ENCODE measurements around the gene CBL.
"Not testable (repeated sequence)": the region's sequence is repeated elsewhere in the genome, so short reads cannot be mapped to it uniquely, and the experiment has no call there.

CBL gene

DNA sequence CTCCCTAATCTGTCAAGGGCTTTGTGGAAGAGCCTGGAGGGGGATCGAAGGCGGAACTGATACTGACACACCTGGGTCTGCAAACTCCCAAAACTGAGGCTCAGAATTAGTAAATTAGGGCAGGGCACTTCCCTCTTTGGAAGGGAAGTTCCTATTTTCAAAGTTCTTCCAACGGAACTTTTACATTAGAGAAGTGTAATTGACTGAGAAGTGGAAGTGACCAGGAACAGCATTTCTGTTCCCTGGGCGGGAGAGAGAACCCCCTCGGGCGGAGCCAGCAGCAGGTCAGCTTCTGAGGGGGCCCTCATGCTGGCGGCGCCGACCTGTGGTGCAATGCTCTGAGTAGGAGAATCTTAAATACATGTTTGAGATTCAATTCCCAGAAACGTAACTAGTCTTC, 1.1 kb upstream of the CBL start:
- intact Hi-C loops (cut with DNase I): no loop called here
- peak in 1 of 10 donors; percentile 78 for DNase-seq

DNA sequence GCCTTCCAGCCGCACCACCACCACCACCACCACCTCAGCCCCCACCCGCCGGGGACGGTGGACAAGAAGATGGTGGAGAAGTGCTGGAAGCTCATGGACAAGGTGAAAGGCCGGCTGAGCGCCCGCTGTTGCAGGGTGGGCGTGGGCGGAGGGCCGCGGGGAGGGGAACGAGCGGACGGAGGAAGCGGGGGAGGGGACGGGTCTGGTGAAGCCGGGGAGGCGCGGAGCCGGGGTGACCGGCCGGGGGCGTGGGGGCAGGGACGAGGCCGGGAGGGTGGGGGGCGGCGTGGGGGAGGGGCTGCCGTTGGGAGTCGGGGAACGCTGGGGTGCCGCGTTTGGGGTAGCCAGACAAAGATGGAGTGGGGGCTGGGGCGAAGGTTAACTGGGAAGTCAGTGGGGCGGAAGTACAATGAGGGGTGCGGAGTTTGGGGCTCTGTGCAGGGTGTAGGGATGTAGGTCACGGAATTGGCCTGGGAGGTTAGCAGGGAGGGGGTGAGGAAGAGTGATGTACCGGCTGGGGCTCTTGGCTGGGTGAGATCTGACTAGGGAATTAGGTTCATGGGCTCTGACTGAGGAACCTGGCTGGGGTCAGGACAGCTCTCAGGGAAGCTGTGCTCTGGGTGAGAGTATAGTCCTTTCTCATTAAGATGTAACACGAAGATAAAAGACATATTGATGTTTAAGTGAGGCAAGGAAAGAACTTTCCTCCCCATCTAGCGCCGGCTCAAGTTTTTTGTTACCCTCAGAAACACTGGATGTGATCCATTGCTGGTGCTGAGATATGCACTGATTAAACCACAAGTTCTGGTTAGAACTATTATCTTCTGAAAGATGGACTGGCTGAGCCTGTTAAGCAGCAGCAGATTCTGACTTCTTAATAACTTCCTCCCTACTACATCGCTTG, 624 bp downstream of the CBL start:
- DNase-seq: peak in 8 of 10 donors; percentile 23 to 87 (median 38)
- intact Hi-C loops (cut with DNase I): loop anchor here (2.0 kb wide), 1 partner anchor 116 kb away; no protein-coding TSS in a partner anchor

DNA sequence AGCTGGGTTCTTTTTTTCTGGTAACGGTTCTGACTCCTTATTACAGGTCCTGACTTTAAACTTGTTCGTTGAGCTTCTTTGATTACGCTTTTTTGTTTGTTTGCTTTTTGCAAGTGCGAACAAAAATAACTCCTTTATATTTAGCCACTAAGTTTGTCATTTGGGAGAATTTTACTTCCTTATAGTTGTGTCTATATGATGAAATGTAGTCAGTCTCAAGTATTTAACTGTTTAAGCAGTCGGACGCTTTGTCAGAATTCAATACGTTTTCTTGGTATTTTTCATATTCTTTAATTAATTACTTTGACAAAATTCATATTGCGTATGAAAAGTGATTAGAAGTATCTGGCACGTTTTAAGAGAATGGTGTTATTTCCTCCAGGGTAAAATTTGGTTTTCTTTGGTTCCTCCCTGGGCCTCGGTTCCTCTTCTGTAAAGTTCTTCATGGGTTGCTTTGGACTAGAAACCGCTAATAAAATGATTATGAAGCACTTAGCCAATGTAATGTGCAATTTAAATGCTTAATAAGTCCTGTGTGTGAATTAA, 1.3 kb downstream of the CBL start:
- intact Hi-C loops (cut with DNase I): loop anchor here (2.0 kb wide), 1 partner anchor 115 kb away; no protein-coding TSS in a partner anchor
- DNase-seq: no peak

DNA sequence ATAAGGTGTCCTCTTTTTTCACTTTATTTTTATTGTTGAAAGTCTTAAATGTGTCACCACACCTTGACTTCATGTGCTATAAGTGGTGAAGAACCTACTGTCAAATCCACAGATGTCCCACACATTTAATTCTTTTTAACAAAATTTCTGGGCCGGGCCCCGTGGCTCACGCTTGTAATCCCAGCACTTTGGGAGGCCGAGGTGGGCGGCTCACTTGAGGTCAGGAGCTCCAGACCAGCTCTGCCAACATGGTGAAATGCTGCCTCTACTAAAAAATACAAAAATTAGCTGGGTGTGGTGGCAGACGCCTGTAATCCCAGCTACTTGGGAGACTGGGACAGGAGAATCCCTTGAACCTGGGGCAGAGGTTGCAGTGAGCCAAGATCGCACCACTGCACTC, 3.0 kb downstream of the CBL start:
- intact Hi-C loops (cut with DNase I): no loop called here
- DNase-seq: no peak

DNA sequence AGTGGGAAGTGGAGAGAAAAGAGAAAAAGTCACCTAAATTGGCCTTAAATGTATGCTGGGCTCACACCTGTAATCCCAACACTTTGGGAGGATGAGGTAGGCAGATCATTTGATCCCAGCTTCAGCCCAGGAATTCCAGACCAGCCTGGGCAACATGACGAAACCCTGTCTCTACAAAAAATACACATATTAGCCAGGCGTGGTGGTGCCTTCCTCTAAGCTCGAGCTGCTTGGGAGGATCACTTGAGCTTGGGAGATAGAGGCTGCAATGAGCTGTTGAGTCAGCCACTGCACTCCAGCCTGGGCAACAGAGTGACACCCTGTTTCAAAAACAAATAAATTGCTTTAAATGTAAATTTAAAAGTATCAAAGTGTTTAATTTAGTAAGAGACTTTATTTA, 3.9 kb downstream of the CBL start:
- no peak for DNase-seq
- intact Hi-C loops (cut with DNase I): loop anchor here (10.0 kb wide), 1 partner anchor 75 kb away; no protein-coding TSS in a partner anchor

DNA sequence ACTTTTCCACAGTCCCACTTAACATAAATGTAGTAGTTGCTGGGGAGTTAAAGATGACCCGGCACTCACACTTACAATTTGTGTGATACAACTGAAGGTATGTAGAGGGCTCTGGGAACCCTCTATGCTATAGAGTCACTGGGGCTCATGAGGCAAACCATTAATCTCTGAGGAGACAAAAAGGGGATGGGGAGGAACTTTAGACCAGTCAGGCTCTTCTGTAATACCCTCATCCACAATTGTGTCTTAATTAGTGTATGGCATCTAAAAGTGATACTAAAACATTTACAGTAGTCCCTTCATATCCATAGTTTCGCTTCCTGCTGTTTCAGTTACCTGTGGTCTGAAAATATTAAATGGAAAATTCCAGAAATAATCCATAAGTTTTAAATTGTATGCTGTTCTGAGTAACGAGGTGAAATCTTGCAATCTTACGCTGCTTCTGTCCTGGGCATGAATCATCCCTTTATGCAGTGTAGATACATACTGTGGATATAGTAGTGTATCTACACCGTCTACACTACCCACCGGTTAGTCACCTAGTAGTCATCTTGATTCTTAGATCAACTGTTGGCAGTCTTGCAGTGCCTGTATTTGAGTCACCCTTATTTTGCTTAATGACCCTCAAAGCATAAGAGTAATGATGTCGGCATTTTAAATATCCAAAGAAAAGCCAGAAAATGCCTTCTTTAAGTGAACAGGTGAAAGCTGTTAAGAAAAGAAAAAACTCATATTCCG, 12.2 kb downstream of the CBL start:
- no peak for DNase-seq
- intact Hi-C loops (cut with DNase I): loop anchor here (10.0 kb wide), 1 partner anchor 66 kb away; no protein-coding TSS in a partner anchor

DNA sequence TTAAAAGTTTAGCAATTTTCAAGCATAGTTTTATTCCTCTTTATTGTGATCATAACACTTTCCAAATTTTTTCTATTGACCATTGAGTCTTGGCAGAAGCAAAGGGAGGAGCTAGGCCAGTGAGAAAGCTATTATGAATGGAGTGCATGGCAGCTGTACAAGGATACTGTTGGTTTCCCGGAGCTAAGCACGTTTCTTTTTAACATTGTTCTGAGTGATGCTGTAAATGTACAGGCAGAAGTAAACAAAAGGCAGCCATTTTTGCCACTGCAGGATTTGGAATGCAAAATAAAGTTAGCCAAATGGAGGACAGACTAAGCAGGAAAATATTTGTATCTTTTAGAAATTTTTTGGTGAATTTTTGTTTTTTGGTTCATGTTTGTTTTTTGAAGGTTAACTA, 16.2 kb downstream of the CBL start:
- no peak for DNase-seq

DNA sequence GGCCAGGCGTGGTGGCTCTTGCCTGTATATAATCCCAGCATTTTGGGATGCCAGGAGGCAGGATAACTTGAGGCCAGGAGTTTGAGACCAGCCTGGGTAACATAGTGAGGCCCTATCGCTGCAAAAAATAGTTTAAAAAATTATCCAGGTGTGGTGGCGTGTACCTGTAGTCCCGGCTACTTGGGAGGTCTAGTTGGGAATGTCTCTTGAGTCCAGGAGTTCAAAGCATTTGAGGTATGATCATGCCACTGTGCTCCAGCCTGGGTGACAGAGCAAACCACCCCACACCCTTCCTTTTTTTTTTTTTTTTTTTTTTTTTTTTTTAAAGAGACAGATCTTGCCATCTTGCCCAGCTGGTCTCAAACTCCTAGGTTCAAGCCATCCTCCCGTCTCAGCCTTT, 16.8 kb downstream of the CBL start:
- DNase-seq: no peak
- intact Hi-C loops (cut with DNase I): no loop called here

More for the DNA sequence above, 16.2 kb downstream of the CBL start:
- intact Hi-C loops (cut with DNase I): no loop called here

DNA sequence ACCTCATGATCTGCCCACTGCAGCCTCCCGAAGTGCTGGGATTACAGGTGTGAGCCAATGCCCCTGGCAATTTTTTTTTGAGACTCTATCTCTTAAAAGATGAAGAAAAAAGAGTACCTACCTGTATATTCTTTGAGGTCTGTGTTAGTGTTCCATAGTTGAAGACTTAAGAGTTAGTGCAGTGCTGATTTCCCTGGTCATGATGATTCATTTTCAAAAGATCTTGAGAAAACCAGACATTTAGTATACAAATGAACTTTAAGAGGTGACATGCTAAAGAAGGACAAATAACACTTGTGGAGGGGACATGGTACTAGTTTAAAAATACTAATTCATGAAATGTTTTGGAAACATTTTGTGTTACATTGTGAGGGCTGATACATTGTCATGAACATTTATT, 17.7 kb downstream of the CBL start:
- intact Hi-C loops (cut with DNase I): no loop called here
- no peak for DNase-seq

DNA sequence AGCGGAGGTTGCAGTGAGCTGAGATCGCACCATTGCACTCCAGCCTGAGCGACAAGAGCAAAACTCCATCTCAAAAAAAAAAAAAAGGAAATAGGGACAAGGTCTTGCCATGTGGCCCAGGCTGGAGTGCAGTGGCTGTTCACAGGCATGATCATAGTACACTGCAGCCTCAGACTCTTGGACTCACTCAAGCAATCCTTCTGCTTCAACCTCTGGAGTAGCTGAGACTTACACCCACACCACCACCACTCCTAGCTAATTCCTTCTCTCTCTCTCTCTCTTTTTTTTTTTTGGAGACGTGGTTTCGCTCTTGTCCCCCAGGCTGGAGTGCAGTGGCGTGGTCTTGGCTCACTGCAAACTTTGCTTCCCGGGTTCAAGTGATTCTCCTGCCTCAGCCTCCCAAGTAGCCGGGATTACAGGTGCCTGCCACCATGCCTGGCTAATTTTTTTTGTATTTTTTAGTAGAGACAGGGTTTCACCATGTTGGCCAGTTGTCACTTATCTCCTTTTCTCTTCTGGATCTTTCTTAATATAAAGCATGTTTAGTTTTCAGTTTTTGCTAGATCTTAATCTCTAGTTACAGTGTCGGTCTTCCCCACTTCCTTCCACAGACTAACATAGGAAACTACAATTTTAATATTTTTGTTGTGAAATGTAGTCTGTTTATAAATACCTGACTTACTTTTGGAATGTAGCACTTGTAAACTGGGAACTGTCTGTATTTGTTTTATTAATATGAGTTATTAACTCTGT, 22.6 kb downstream of the CBL start:
- intact Hi-C loops (cut with DNase I); DNase-seq: not testable (repeated sequence)

DNA sequence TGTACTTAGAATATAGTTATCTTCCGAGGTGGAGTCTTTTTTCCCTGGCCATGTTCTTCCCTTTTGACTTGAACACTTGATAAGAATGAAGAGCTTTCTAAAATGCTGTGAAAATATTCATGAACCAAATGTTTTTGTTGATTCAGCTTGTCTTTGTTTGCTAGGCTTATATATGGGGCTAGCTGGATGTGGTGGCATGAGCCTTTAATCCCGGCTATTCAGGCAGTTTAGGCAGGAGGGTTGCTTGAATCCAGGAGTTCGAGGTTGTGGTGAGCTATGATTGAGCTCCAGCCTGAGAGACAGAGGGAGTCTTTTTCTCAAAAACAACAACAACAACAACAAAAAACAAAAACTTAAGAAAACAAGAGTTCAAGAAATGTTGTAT, 23.1 kb downstream of the CBL start:
- DNase-seq: no peak
- intact Hi-C loops (cut with DNase I): no loop called here

DNA sequence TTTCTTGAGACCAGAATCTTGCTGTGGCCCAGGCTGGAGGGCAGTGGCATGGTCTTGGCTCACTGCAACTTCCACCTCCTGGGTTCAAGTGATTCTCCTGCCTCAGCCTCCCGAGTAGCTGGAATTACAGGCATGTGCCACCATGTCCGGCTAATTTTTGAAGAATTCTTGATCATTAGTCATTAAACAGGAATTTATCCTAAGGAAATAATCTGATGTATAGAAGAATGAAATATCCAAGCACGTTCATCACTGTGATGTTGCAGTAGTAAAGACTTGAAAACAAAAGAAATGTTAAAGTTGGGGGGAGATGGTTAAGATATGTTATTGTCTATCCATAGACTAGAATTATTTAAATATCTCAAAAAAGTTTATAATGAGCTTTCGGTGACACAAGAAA, 23.6 kb downstream of the CBL start:
- intact Hi-C loops (cut with DNase I): no loop called here

DNA sequence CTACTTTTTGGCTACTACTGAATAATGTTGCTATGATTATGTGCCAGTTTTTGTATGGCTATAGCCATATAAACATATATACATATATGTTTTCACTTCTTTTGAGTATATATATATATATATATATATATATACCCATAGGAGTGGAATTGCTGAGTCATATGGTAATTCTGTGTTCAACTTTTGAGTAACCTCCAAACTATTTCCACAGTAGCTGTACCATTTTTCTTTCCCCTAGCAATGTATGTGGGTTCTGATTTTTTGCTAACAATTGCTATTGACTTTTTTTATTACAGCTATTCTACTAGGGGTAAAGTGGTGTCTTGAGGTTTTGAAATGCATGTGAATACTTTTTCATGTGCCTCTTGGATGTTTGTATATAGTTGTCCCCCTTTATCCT, 30.4 kb downstream of the CBL start:
- intact Hi-C loops (cut with DNase I): no loop called here
- DNase-seq: no peak

More for the DNA sequence above, 23.6 kb downstream of the CBL start:
- DNase-seq: no peak

DNA sequence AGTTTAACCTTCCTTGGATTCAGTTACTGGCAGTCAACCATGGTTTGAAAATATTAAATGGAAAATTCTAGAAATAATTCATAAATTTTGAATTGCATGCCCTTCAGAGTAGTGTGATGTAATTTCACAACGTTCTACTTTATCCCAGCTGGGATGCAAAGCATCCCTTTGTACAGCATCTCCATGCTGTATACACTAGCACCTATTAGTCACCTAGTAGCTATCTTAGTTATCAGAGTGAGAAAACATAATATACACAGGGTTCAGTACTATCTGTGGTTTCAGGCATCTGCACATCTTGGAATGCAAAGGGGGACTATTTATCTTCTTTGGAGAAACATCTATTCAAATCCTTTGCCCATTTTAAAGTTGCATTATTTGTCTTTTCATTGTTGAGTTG, 30.8 kb downstream of the CBL start:
- no peak for DNase-seq
- intact Hi-C loops (cut with DNase I): no loop called here

DNA sequence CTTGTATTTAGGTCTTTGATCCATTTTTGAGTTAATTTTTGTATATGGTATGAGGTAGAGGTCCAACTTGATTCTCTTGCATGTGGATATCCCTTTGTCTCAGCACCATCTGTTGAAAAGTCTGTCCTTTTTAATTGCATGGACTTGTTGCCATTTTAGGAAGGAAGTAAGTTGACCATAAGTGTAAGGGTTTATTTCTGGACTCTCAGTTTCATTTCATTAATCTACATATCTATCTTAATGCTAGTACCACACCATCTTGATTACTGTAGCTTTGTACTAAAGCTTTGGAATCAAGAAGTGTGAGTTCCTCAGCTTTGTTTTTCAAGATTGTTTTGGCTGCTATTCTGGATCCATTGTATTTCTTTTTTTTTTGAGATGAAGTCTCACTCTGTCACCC, 31.4 kb downstream of the CBL start:
- DNase-seq: no peak
- intact Hi-C loops (cut with DNase I): no loop called here

DNA sequence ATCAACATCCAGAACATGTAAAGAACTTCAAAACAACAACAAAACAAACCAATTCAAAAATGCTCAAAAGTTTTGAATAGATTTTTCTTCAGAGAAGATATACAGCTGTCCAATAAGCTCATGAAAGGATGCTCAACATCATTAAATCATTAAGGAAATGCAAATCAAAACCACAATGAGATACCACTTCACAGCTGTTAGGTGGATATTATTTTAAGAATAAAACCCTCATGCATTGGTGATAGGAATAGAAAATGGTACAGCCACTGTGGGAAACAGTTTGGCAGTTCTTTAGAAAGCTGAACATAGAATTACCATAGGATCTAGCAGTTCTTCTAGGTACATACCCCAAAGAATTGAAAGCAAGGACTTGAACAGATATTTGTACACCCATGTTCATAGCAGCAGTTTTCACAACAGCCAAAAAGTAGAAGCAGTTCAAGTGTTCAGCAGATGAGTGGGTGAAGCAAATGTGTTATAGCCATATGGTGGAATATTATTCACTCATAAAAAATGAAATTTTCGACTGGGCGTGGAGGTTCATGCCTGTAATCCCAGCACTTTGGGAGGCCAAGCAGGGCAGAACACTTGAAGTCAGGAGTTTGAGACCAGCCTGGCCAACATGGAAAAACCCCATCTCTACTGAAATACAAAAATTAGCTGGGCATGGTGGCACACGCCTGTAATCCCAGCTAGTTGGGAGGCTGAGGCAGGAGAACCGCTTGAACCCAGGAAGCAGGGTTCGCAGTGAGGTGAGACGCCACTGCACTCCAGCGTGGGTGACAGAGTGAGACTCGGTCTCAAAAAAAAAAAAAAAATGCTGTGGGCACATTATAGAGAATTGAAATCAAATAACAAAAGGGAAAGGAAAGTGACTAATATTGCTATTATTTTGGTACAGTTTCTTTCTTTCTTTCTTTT, 42.9 kb downstream of the CBL start:
- intact Hi-C loops (cut with DNase I): no loop called here

DNA sequence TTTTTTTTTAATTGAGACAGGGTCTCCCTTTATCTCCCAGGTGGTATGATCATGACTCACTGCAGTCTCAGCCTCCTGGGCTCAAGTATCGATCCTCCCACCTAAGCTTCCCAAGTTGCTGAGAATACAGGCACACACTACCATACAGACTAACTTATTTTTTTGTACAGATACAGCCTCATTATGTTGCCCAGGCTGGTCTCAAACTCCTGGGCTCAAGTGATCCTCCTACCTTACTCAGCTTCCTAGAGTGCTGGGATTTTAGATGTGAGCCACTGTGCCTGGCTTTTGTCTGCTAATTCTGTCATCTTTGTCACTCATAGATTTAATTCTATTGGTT, 43.5 kb downstream of the CBL start:
- no peak for DNase-seq
- intact Hi-C loops (cut with DNase I): no loop called here

More for the DNA sequence above, 42.9 kb downstream of the CBL start:
- DNase-seq: no peak

DNA sequence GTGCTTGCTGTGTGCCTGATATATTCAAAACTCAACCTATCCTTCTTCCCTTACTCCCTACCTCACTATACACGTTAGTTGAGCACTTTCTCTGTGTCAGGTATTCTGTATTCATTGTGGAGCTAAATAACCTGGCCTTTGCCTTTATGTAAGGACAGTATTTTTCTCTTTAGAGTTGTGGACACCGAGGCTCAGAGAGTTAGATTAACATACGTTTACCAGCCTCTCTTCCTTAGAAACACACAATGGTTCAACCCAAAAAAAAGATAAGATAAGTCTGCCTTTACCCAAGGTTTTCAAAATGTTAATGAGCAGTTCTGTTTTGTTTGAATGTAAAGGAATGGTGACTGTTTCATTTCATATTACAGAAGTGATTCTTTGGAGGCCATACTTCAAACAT, 45.0 kb downstream of the CBL start:
- no peak for DNase-seq
- intact Hi-C loops (cut with DNase I): no loop called here

DNA sequence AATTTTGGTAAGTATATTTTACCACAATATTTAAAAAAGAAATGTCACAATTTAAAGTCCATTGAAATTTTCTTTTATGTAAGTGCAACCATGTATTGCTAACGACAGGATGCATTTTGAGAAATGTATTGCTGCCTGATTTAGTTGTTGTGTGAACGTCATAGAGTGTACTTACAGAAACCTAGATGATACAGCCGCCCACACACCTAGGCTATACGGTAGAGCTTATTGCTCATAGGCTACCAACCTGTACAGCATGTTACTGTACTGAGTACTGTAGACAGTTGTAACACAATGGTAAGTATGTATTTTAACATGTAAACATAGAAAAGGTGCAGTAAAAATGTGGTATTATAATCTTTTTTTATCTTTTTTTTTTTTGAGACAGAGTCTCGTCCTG, 48.1 kb downstream of the CBL start:
- DNase-seq: no peak
- intact Hi-C loops (cut with DNase I): no loop called here

DNA sequence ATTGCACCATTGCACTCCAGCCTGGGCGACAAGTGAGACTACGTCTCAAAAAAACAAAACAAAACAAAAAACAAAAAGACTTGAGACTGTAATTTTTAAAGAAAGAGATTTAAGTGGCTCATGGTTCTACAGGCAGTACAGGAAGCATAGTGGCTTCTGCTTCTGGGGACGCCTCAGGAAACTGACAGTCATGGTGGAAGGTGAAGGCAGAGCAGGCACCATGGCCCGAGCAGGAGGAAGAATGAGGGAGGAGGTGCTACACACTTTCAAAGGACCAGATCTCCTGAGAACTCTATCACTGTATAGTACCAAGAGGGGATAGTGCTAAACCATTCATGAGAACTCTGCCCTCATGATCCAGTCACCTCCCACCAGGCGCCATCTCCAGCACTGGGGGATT, 52.0 kb downstream of the CBL start:
- intact Hi-C loops (cut with DNase I): no loop called here
- DNase-seq: no peak

Measured in posterior cingulate gyrus (tissue), 11 donors.